HEK293 (cell line): ENCODE data around the gene SLC9A5.

ENCODE experiments used
- CTCF ChIA-PET: fragments of 350-600 bp; formaldehyde crosslinking; extraction: SDS; loops from one replicate; lab custom pipeline; 2021; ENCODE audit warnings: antibody characterized with exemption; lab: Yijun Ruan, JAX
- POLR2A ChIA-PET: fragments of 300-600 bp; formaldehyde crosslinking; extraction: SDS; loops from one replicate; lab custom pipeline; 2020; ENCODE audit warnings: antibody characterized with exemption, inconsistent platforms; lab: Yijun Ruan, JAX
- H3K27ac ChIP-seq: fragments of 200-500 bp; sonication (Bioruptor generic); 2 replicates; pipeline ENCODE4 v1.5.1; 2014; ENCODE audit warnings: low read depth, low read length, control low read depth, inconsistent platforms; ENCODE audit errors: extremely low read depth
- H3K36me3 ChIP-seq, 2 experiments: fragments of 200-500 bp in 1 of 2; sonication (Bioruptor generic) in 1 of 2; 1 replicate in 1 of 2; 2 replicates in 1 of 2; pipeline ENCODE4 v1.5.1; 2014 to 2017; ENCODE audit warnings: inconsistent platforms in 2 of 2, low read length in 2 of 2; ENCODE audit not compliant: control insufficient read depth in 2 of 2, insufficient read depth in 1 of 2
- H3K4me1 ChIP-seq: fragments of 200-500 bp; sonication (Bioruptor generic); 2 replicates; pipeline ENCODE4 v1.5.1; 2014; ENCODE audit warnings: mild to moderate bottlenecking, low read length, inconsistent platforms; ENCODE audit not compliant: control insufficient read depth, insufficient read depth
- H3K4me3 ChIP-seq: 2 replicates; pipeline ENCODE4 v1.5.1; 2011; ENCODE audit warnings: low read depth, mild to moderate bottlenecking, control low read depth, low read length, moderate library complexity
- H3K9me3 ChIP-seq: fragments of 200-500 bp; sonication (Bioruptor generic); 2 replicates; pipeline ENCODE4 v1.5.1; 2014; ENCODE audit warnings: low read depth, low read length, inconsistent platforms; ENCODE audit not compliant: control insufficient read depth, insufficient read depth
- GLI2 ChIP-seq: fragments of 450-650 bp; formaldehyde crosslinking; IDR thresholded peaks from 2 replicates; pipeline ENCODE4; 2017; ENCODE audit warnings: missing biosample characterization, missing genetic modification characterization, low read depth, borderline replicate concordance
- KLF16 ChIP-seq: fragments of 450-650 bp; formaldehyde crosslinking; IDR thresholded peaks from 2 replicates; pipeline ENCODE4 v1.5.1; 2017; ENCODE audit warnings: missing biosample characterization, missing genetic modification characterization
- KLF8 ChIP-seq: fragments of 450-650 bp; formaldehyde crosslinking; IDR thresholded peaks from 2 replicates; pipeline ENCODE4 v1.5.1; 2016; ENCODE audit warnings: missing biosample characterization, missing genetic modification characterization
- SP7 ChIP-seq: fragments of 450-650 bp; formaldehyde crosslinking; IDR thresholded peaks from 2 replicates; pipeline ENCODE4 v1.5.1; 2016; ENCODE audit warnings: missing biosample characterization, missing genetic modification characterization
- ZBTB17 ChIP-seq: fragments of 450-650 bp; formaldehyde crosslinking; IDR thresholded peaks from 2 replicates; pipeline ENCODE4 v1.5.1; 2016; ENCODE audit warnings: missing biosample characterization, missing genetic modification characterization
- ZNF2 ChIP-seq: fragments of 450-650 bp; formaldehyde crosslinking; IDR thresholded peaks from 2 replicates; pipeline ENCODE4 v1.5.1; 2016; ENCODE audit warnings: missing biosample characterization, missing genetic modification characterization
- ZNF24 ChIP-seq: fragments of 450-650 bp; formaldehyde crosslinking; IDR thresholded peaks from 2 replicates; pipeline ENCODE4 v1.5.1; 2016; ENCODE audit warnings: missing biosample characterization, missing genetic modification characterization
- ZNF335 ChIP-seq: fragments of 450-650 bp; formaldehyde crosslinking; conservative IDR thresholded peaks from 2 replicates; pipeline ENCODE4 v1.5.1; 2016; ENCODE audit warnings: missing biosample characterization, missing genetic modification characterization
- ZNF394 ChIP-seq: fragments of 450-650 bp; formaldehyde crosslinking; IDR thresholded peaks from 2 replicates; pipeline ENCODE4 v1.5.1; 2016; ENCODE audit warnings: missing biosample characterization, missing genetic modification characterization, mild to moderate bottlenecking, moderate library complexity, borderline replicate concordance
- ZNF473 ChIP-seq: fragments of 450-650 bp; formaldehyde crosslinking; IDR thresholded peaks from 2 replicates; pipeline ENCODE4 v1.5.1; 2017; ENCODE audit warnings: missing biosample characterization, missing genetic modification characterization
- ZNF660 ChIP-seq: fragments of 450-650 bp; IDR thresholded peaks from 2 replicates; pipeline ENCODE4 v1.5.1; 2018; ENCODE audit warnings: missing biosample characterization, mild to moderate bottlenecking, missing genetic modification characterization
- ZSCAN23 ChIP-seq: fragments of 450-650 bp; formaldehyde crosslinking; IDR thresholded peaks from 2 replicates; pipeline ENCODE4 v1.5.1; 2016; ENCODE audit warnings: missing biosample characterization, missing genetic modification characterization
- TF ChIP-seq, protein P1 (sequence below): fragments of 450-650 bp; formaldehyde crosslinking; IDR thresholded peaks from 2 replicates; pipeline ENCODE4 v1.5.1; 2016; ENCODE audit warnings: missing biosample characterization, missing genetic modification characterization, borderline replicate concordance
- TF ChIP-seq, protein P2 (sequence below): sonication (generic); formaldehyde crosslinking; IDR thresholded peaks from 2 replicates; pipeline ENCODE4 v1.8.1; 2022; ENCODE audit warnings: mild to moderate bottlenecking, moderate library complexity, missing genetic modification reagents
- TF ChIP-seq, protein P3 (sequence below): fragments of 450-650 bp; formaldehyde crosslinking; IDR thresholded peaks from 2 replicates; pipeline ENCODE4 v1.5.1; 2016; ENCODE audit warnings: missing biosample characterization, missing genetic modification characterization
- TF ChIP-seq, protein P4 (sequence below): fragments of 450-650 bp; formaldehyde crosslinking; IDR thresholded peaks from 2 replicates; pipeline ENCODE4; 2016; ENCODE audit warnings: missing biosample characterization, missing genetic modification characterization
- TF ChIP-seq, protein P5 (sequence below): fragments of 450-650 bp; formaldehyde crosslinking; IDR thresholded peaks from 2 replicates; pipeline ENCODE4 v1.5.1; 2016; ENCODE audit warnings: missing biosample characterization, missing genetic modification characterization
- TF ChIP-seq, protein P6 (sequence below): fragments of 450-650 bp; formaldehyde crosslinking; IDR thresholded peaks from 2 replicates; pipeline ENCODE4 v1.5.1; 2016; ENCODE audit warnings: missing biosample characterization, missing genetic modification characterization
- TF ChIP-seq, protein P7 (sequence below): fragments of 450-650 bp; formaldehyde crosslinking; IDR thresholded peaks from 2 replicates; pipeline ENCODE4 v1.5.1; 2017; ENCODE audit warnings: missing biosample characterization, missing genetic modification characterization

SLC9A5 gene

DNA sequence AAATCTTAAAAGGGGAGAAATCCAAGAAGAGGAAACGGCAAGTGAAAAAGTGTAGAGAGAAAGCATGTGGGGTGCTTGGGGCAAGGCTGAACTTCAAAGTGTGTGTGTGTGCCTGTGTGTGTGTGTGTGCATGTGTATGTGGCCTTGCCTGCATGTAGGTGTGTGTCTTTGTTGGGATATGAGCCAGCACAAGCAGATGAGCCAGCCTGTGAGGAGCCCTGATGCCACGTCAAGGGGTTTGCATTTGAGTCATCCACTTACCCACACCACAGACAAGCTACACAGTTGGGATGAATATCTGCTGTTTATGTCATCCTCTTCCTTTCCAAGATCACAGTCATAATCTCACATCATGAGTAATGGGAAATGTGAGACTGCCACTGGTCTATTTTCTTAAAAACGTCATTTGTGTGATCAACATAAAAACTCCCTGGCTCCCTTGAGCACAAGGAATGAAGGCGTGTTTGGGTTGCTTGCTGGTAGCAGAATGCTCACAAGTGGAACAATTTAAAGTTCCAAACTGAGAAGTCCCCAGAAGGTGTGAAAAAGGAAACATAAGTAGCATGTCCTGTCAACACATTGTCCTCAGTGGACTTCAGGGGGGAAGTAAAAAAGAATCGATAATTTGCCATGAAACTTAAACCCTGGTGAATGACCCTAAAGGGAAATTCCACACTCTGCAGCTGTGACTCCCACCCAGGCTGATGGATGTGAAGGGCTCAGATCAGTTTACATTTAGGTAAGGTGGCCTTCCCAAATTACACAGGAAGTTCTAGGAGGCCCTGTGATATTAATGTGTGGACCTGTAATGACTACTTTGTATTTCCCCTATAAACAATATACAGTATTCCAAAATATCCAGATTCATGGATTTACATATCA is 63.1 kb downstream of the SLC9A5 start:
- Histone ChIP-seq H3K36me3 (no peaks in the 10 kb centered on the region), H3K4me1 (peaks cover 8% of the 10 kb centered on the region; the same call in 1 of the 2 replicates), H3K9me3 (no peaks in the 10 kb centered on the region), H3K27ac (no peak overlapping the region), H3K4me3 (no peak overlapping the region)
- CTCF ChIA-PET: interaction anchor here (0.6 to 4.3 kb wide), 3 partner anchors 15 to 128 kb away, joined by 3 to 18 read pairs (median 3); partner anchors contain the start of genes KCTD19 and LRRC36
- POLR2A ChIA-PET: interaction anchor here (1.2 kb wide), 1 partner anchor 15 kb away, joined by 5 read pairs; no protein-coding TSS in a partner anchor
- TF ChIP-seq, protein P1, sequence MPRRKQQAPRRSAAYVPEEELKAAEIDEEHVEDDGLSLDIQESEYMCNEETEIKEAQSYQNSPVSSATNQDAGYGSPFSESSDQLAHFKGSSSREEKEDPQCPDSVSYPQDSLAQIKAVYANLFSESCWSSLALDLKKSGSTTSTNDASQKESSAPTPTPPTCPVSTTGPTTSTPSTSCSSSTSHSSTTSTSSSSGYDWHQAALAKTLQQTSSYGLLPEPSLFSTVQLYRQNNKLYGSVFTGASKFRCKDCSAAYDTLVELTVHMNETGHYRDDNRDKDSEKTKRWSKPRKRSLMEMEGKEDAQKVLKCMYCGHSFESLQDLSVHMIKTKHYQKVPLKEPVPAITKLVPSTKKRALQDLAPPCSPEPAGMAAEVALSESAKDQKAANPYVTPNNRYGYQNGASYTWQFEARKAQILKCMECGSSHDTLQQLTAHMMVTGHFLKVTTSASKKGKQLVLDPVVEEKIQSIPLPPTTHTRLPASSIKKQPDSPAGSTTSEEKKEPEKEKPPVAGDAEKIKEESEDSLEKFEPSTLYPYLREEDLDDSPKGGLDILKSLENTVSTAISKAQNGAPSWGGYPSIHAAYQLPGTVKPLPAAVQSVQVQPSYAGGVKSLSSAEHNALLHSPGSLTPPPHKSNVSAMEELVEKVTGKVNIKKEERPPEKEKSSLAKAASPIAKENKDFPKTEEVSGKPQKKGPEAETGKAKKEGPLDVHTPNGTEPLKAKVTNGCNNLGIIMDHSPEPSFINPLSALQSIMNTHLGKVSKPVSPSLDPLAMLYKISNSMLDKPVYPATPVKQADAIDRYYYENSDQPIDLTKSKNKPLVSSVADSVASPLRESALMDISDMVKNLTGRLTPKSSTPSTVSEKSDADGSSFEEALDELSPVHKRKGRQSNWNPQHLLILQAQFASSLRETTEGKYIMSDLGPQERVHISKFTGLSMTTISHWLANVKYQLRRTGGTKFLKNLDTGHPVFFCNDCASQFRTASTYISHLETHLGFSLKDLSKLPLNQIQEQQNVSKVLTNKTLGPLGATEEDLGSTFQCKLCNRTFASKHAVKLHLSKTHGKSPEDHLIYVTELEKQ (tag by site-specific recombination): peak; percentile 74
- TF ChIP-seq ZNF335 (peak; percentile 63), ZNF24 (peak; percentile 81; the same call in 1 of the 2 replicates), KLF16 (tag by site-specific recombination) (peak; percentile 59; the same call in 1 of the 2 replicates), SP7 (peak; percentile 78), ZNF660 (tag by site-specific recombination) (peak; percentile 82; the same call in 1 of the 2 replicates), ZNF2 (tag by site-specific recombination) (0 out of 2 replicates have a peak, but pooled peaks have one; percentile 59), ZNF473 (no peak), ZSCAN23 (tag by site-specific recombination) (no peak), ZBTB17 (tag by site-specific recombination) (peak; percentile 66), GLI2 (tag by site-specific recombination) (no peak; the same call in 1 of the 2 replicates), KLF8 (tag by site-specific recombination) (peak; percentile 63), ZNF394 (0 out of 2 replicates have a peak, but pooled peaks have one; percentile 52)
- TF ChIP-seq, protein P2, sequence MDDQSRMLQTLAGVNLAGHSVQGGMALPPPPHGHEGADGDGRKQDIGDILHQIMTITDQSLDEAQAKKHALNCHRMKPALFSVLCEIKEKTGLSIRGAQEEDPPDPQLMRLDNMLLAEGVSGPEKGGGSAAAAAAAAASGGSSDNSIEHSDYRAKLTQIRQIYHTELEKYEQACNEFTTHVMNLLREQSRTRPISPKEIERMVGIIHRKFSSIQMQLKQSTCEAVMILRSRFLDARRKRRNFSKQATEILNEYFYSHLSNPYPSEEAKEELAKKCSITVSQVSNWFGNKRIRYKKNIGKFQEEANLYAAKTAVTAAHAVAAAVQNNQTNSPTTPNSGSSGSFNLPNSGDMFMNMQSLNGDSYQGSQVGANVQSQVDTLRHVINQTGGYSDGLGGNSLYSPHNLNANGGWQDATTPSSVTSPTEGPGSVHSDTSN: no peak
- TF ChIP-seq, protein P3, sequence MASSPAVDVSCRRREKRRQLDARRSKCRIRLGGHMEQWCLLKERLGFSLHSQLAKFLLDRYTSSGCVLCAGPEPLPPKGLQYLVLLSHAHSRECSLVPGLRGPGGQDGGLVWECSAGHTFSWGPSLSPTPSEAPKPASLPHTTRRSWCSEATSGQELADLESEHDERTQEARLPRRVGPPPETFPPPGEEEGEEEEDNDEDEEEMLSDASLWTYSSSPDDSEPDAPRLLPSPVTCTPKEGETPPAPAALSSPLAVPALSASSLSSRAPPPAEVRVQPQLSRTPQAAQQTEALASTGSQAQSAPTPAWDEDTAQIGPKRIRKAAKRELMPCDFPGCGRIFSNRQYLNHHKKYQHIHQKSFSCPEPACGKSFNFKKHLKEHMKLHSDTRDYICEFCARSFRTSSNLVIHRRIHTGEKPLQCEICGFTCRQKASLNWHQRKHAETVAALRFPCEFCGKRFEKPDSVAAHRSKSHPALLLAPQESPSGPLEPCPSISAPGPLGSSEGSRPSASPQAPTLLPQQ: peak; percentile 86
- TF ChIP-seq, protein P4, sequence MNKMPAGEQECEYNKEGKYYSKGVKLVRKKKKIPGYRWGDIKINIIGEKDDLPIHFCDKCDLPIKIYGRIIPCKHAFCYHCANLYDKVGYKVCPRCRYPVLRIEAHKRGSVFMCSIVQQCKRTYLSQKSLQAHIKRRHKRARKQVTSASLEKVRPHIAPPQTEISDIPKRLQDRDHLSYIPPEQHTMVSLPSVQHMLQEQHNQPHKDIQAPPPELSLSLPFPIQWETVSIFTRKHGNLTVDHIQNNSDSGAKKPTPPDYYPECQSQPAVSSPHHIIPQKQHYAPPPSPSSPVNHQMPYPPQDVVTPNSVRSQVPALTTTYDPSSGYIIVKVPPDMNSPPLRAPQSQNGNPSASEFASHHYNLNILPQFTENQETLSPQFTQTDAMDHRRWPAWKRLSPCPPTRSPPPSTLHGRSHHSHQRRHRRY: no peak
- TF ChIP-seq, protein P5, sequence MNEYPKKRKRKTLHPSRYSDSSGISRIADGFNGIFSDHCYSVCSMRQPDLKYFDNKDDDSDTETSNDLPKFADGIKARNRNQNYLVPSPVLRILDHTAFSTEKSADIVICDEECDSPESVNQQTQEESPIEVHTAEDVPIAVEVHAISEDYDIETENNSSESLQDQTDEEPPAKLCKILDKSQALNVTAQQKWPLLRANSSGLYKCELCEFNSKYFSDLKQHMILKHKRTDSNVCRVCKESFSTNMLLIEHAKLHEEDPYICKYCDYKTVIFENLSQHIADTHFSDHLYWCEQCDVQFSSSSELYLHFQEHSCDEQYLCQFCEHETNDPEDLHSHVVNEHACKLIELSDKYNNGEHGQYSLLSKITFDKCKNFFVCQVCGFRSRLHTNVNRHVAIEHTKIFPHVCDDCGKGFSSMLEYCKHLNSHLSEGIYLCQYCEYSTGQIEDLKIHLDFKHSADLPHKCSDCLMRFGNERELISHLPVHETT: peak; percentile 78
- TF ChIP-seq, protein P6, sequence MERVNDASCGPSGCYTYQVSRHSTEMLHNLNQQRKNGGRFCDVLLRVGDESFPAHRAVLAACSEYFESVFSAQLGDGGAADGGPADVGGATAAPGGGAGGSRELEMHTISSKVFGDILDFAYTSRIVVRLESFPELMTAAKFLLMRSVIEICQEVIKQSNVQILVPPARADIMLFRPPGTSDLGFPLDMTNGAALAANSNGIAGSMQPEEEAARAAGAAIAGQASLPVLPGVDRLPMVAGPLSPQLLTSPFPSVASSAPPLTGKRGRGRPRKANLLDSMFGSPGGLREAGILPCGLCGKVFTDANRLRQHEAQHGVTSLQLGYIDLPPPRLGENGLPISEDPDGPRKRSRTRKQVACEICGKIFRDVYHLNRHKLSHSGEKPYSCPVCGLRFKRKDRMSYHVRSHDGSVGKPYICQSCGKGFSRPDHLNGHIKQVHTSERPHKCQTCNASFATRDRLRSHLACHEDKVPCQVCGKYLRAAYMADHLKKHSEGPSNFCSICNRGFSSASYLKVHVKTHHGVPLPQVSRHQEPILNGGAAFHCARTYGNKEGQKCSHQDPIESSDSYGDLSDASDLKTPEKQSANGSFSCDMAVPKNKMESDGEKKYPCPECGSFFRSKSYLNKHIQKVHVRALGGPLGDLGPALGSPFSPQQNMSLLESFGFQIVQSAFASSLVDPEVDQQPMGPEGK (tag by site-specific recombination): peak; percentile 56; the same call in 1 of the 2 replicates
- TF ChIP-seq, protein P7, sequence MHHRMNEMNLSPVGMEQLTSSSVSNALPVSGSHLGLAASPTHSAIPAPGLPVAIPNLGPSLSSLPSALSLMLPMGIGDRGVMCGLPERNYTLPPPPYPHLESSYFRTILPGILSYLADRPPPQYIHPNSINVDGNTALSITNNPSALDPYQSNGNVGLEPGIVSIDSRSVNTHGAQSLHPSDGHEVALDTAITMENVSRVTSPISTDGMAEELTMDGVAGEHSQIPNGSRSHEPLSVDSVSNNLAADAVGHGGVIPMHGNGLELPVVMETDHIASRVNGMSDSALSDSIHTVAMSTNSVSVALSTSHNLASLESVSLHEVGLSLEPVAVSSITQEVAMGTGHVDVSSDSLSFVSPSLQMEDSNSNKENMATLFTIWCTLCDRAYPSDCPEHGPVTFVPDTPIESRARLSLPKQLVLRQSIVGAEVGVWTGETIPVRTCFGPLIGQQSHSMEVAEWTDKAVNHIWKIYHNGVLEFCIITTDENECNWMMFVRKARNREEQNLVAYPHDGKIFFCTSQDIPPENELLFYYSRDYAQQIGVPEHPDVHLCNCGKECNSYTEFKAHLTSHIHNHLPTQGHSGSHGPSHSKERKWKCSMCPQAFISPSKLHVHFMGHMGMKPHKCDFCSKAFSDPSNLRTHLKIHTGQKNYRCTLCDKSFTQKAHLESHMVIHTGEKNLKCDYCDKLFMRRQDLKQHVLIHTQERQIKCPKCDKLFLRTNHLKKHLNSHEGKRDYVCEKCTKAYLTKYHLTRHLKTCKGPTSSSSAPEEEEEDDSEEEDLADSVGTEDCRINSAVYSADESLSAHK (tag by site-specific recombination): peak; percentile 77
